ENCODE data around the gene SYP. TPM values are rescaled to one million over a fixed set of nuclear protein-coding genes. Genes with fewer than 3 reads are reported as not detected.
"Not testable (repeated sequence)": the region's sequence is repeated elsewhere in the genome, so short reads cannot be mapped to it uniquely, and the experiment has no call there.

The SYP gene
- total RNA-seq, 2 donors from 2014 or later: 0.55 to 5.2 TPM

DNA sequence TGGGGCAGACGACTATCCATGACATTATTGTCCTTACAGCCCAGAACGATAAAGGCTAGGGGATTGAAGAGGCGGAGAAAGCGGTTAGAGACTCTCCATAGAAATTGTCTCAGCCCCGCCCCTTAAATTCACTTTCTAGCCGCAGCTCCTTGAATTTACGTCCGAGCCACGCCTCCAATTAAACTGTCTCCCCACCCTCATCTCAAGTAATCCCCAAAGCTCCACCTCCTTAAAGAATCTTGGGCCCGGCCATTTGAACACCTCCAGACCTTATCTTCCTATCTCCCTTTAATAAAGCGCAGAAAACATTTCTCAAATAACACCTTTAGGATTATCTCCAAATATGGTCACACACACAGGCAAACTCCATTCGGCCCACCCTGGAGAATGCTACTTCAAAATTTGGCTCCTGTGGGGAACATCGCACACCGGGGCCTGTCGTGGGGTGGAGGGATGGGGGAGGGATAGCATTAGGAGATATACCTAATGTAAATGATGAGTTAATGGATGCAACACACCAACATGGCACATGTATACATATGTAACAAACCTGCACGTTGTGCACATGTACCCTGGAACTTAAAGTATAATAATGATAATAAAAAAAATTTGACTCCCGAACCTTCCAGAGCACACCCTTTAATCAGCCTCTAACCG is 44.6 kb downstream of the SYP start:
- 1% methylated on average over 18 of the region's 18 CpGs for WGBS

DNA sequence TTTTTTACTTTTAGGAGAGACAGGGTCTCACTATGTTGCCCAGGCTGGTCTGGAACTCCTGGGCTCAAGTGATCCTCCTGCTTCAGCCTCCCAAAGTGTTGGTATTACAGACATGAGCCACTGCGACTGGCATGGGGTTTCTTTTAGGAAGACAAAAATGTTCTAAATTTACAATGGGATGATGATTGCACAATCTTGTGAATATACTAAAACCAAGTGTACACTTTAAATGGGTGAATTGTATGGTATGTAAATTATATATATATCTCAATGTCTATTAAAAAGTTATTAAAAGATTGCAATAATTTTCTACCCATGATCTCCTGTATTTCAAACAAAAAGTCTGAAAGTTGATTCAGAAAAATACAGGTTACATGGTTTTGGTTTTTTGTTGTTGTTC is 46.5 kb downstream of the SYP start:
- WGBS: 94% methylated on average over 1 of the region's 1 CpG
- no peak overlapping the region for H3K27ac ChIP-seq
- no peak for TF ChIP-seq CTCF (IDR thresholded peaks at IDR 0.05)
- no peak for TF ChIP-seq POLR2A (IDR thresholded peaks at IDR 0.05)
- TF ChIP-seq POLR2AphosphoS5 (IDR thresholded peaks at IDR 0.05): no peak
- DNase-seq (ENCODE audit: low spot score): no peak
- no peak overlapping the region for H3K4me3 ChIP-seq
- no peaks in the 10 kb centered on the region for H3K9me3 ChIP-seq
- intact Hi-C loops (cut with DNase I): no loop called here
- H3K36me3 ChIP-seq: no peaks in the 10 kb centered on the region
- H3K4me1 ChIP-seq (replicated peaks): no peaks in the 10 kb centered on the region
- no peaks in the 10 kb centered on the region for H3K27me3 ChIP-seq (replicated peaks; ENCODE audit: insufficient read depth)

More for the DNA sequence above, 44.6 kb downstream of the SYP start:
- no peaks in the 10 kb centered on the region for H3K36me3 ChIP-seq
- no peak for TF ChIP-seq CTCF (IDR thresholded peaks at IDR 0.05)
- peak; percentile 32 for TF ChIP-seq POLR2A (IDR thresholded peaks at IDR 0.05)
- peak; percentile 43 for TF ChIP-seq POLR2AphosphoS5 (IDR thresholded peaks at IDR 0.05)
- peak overlapping the region; percentile 39 to 40 for H3K4me3 ChIP-seq
- DNase-seq (ENCODE audit: low spot score): peak; percentile 36
- intact Hi-C loops (cut with DNase I): no loop called here
- H3K9me3 ChIP-seq: no peaks in the 10 kb centered on the region
- no peaks in the 10 kb centered on the region for H3K27me3 ChIP-seq (replicated peaks; ENCODE audit: insufficient read depth)
- peak overlapping the region; percentile 91 for H3K27ac ChIP-seq
- H3K4me1 ChIP-seq (replicated peaks): no peaks in the 10 kb centered on the region

- H3K9me3 ChIP-seq; H3K4me3 ChIP-seq; H3K27ac ChIP-seq; H3K27me3 ChIP-seq (replicated peaks; ENCODE audit: insufficient read depth); DNase-seq (ENCODE audit: low spot score); H3K36me3 ChIP-seq; intact Hi-C loops (cut with DNase I); H3K4me1 ChIP-seq (replicated peaks): not testable (repeated sequence)
- 96% methylated on average over 14 of the region's 14 CpGs for WGBS
These were observed 50.7 kb downstream of the SYP start for GRCh38 chrX:49149291-49149690.

DNA sequence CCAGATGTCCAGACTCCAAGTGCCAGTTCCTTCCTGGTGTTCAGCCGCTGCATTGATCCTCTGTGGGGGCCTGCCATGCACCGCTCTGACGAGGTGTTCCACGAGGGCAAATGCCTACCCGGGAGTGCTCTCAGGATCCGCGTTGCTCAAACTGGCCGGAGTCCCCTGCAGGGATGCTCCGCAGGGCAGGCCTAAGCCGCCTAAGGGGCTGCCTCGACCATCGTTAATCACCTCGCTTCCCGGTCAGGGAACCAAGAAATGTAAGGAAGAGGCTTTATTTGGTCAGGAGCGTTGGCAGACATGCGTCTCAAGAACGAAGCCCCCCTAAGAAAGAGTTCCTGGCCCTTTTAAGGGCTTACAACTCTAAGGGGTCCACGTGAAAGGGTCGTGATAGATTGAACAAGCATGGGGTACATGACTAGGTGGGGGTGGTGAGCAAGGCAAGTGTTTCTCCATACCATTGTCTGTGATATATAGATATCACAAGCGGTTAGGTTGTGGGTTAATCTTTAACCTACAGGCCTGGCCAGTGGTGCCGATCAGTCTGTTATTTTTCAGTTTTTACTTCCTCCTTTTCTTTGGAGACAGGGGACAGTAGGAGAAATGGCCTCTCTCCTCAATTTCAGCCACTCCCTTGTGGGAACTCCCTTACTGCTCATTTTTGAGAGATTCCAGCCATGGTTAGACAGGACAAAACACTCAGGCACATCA is 51.4 kb downstream of the SYP start:
- H3K36me3 ChIP-seq; H3K27me3 ChIP-seq (replicated peaks; ENCODE audit: insufficient read depth); H3K9me3 ChIP-seq; H3K4me1 ChIP-seq (replicated peaks); intact Hi-C loops (cut with DNase I); H3K27ac ChIP-seq; H3K4me3 ChIP-seq; DNase-seq (ENCODE audit: low spot score): not testable (repeated sequence)
- WGBS: 84% methylated on average over 18 of the region's 21 CpGs

GRCh38 chrX:49147936-49148335 is 52.1 kb downstream of the SYP start:
- no peak for TF ChIP-seq CTCF (IDR thresholded peaks at IDR 0.05)
- no peaks in the 10 kb centered on the region for H3K9me3 ChIP-seq
- 92% methylated on average over 13 of the region's 13 CpGs for WGBS
- no peaks in the 10 kb centered on the region for H3K4me1 ChIP-seq (replicated peaks)
- DNase-seq (ENCODE audit: low spot score): no peak
- no peak overlapping the region for H3K27ac ChIP-seq
- intact Hi-C loops (cut with DNase I): no loop called here
- H3K36me3 ChIP-seq: no peaks in the 10 kb centered on the region
- H3K27me3 ChIP-seq (replicated peaks; ENCODE audit: insufficient read depth): no peaks in the 10 kb centered on the region
- H3K4me3 ChIP-seq: no peak overlapping the region

DNA sequence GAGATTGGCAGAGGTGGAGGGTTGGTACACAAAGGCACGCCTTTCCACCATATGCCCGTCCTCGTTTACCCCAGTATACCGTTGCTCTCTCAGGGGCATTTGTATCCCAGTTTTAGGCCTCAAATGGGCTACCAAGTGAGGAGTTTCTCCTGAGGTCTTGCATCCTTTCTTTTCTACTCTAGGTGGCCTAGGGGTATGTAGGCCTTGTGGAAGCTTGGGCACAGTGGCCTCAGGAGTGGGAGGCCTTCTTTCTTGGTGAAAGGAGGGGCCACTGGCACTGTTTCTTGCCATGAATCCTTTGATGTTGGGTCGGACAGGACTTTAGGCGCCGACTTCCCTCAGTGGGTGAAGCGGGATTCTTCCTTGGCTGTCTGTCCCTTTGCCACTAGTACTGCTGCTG is 52.7 kb downstream of the SYP start:
- intact Hi-C loops (cut with DNase I): no loop called here

DNA sequence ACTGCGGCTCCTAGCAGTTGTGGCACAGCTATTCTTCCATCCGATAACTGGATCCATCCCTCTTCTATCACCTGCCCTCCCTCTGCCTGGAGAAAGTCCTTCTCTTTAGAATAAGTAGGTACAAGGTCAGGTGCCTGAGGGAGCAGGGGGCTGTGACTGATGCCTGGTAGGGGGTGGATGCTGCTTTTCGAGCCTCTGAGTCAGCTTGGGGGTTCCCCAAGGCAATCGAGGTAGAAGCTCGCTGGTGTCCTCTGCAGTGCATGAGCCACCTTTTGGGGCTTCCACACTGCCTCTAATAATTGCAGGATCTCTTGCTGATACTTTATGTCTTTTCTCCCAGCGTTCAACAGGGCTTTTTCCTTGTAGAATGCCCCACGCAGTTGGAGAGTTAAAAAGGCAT is 56.8 kb downstream of the SYP start:
- H3K36me3 ChIP-seq; H3K27ac ChIP-seq; DNase-seq (ENCODE audit: low spot score); intact Hi-C loops (cut with DNase I); H3K27me3 ChIP-seq (replicated peaks; ENCODE audit: insufficient read depth); H3K9me3 ChIP-seq; H3K4me1 ChIP-seq (replicated peaks); H3K4me3 ChIP-seq: not testable (repeated sequence)
- 72% methylated on average over 7 of the region's 7 CpGs for WGBS

More for the DNA sequence above, 52.7 kb downstream of the SYP start:
- no peaks in the 10 kb centered on the region for H3K36me3 ChIP-seq
- H3K27ac ChIP-seq: no peak overlapping the region
- WGBS: 91% methylated on average over 8 of the region's 8 CpGs
- TF ChIP-seq POLR2AphosphoS5 (IDR thresholded peaks at IDR 0.05) (no peak), CTCF (IDR thresholded peaks at IDR 0.05) (no peak), POLR2A (IDR thresholded peaks at IDR 0.05) (no peak)
- H3K9me3 ChIP-seq: no peaks in the 10 kb centered on the region
- no peak for DNase-seq (ENCODE audit: low spot score)
- H3K4me1 ChIP-seq (replicated peaks): no peaks in the 10 kb centered on the region
- no peaks in the 10 kb centered on the region for H3K27me3 ChIP-seq (replicated peaks; ENCODE audit: insufficient read depth)
- no peak overlapping the region for H3K4me3 ChIP-seq

- H3K4me3 ChIP-seq; H3K9me3 ChIP-seq; intact Hi-C loops (cut with DNase I); H3K27ac ChIP-seq; H3K27me3 ChIP-seq (replicated peaks; ENCODE audit: insufficient read depth); H3K36me3 ChIP-seq; DNase-seq (ENCODE audit: low spot score); H3K4me1 ChIP-seq (replicated peaks): not testable (repeated sequence)
- WGBS: 53% methylated on average over 7 of the region's 9 CpGs
These were observed 57.7 kb downstream of the SYP start for GRCh38 chrX:49142264-49142663.

All from prostate gland (tissue), 2 donors.